Vagina (tissue), 2 donors: ENCODE data around the gene CWF19L2. TPM values are rescaled to one million over a fixed set of nuclear protein-coding genes. Genes with fewer than 3 reads are reported as not detected.
"Not testable (repeated sequence)": the region's sequence is repeated elsewhere in the genome, so short reads cannot be mapped to it uniquely, and the experiment has no call there.

ENCODE experiments used
- DNase-seq, 2 donors: peaks; one replicate each; pipeline ENCODE4 v3.0.0-alpha.2; 2017; ENCODE audit errors: extremely low spot score in 2 of 2
- H3K27ac ChIP-seq: fragments of 200-600 bp; sonication (generic); one replicate; pipeline ENCODE4 v1.5.1; 2019
- H3K27me3 ChIP-seq: fragments of 200-600 bp; sonication (generic); one replicate; pipeline ENCODE4 v1.5.1; 2019
- H3K36me3 ChIP-seq, 2 donors: fragments of 200-600 bp; sonication (generic); one replicate each; pipeline ENCODE4 v1.5.1; 2017 to 2019
- H3K4me1 ChIP-seq: fragments of 200-600 bp; sonication (generic); one replicate; pipeline ENCODE4 v1.5.1; 2019
- H3K4me3 ChIP-seq, 2 donors: fragments of 200-600 bp; sonication (generic); 1 replicate in 1 of 2; 2 replicates in 1 of 2; pipeline ENCODE4 v1.5.1; 2016 to 2019
- H3K9me3 ChIP-seq: fragments of 200-600 bp; sonication (generic); one replicate; pipeline ENCODE4 v1.5.1; 2019
- POLR2A ChIP-seq, 2 donors: fragments of 450-650 bp; IDR thresholded peaks; one replicate each; pipeline ENCODE4 v1.6.1; 2017; ENCODE audit warnings: antibody characterized with exemption in 2 of 2, mild to moderate bottlenecking in 2 of 2, moderate library complexity in 2 of 2
- POLR2AphosphoS5 ChIP-seq, 2 donors: sonication (generic); formaldehyde crosslinking; IDR thresholded peaks; one replicate each; pipeline ENCODE4 v1.9.0; 2017; ENCODE audit warnings: antibody characterized with exemption in 2 of 2, mild to moderate bottlenecking in 2 of 2, low read depth in 1 of 2; ENCODE audit not compliant: insufficient read depth in 1 of 2
- intact Hi-C: fragments of 100-400 bp; cut with DNase I; formaldehyde crosslinking; loops from one replicate; pipeline ENCODE4 v1.15.1; 2023
- total RNA-seq: library from RNA; depleted of rRNA; stranded (reverse); fragments of >200 nt; gene quantifications from one replicate; pipeline ENCODE4 v1.2.3, GENCODE V29; 2016
- TF ChIP-seq, protein P1 (sequence below), 3 experiments: fragments of 450-650 bp in 2 of 3; fragments of 200-600 bp in 1 of 3; sonication (generic) in 1 of 3; IDR thresholded peaks; one replicate each; pipeline ENCODE4 v1.5.1; 2017 to 2019; ENCODE audit warnings: antibody characterized with exemption in 3 of 3, mild to moderate bottlenecking in 2 of 3, moderate library complexity in 2 of 3

Gene CWF19L2
- total RNA-seq, 1 donor from 2014 or later = 14.5 TPM

DNA sequence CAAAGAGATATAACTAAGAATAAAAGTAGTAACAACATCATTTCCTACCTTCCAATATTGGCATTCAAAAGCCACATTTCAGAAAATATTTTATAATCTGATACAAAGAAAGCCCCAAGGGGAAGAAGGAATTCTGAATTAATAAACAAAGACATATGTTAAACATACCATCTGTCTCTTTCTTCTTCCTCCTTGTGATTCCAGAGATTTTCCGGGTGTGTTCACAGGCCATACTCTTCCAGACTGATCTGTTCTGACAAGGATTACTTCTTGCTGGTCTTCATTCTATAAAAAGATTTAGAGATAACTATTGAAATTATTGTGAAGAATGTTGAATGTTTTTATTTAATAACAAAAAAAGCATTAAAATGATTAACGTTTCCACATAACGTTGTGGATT, 65.0 kb downstream of the CWF19L2 start:
- no peak overlapping the region for H3K4me3 ChIP-seq
- intact Hi-C loops = no loop called here
- H3K36me3 ChIP-seq = peaks cover 0 to 29% of the 10 kb centered on the region in 2 donors
- no peak overlapping the region for H3K27ac ChIP-seq
- no peaks in the 10 kb centered on the region for H3K9me3 ChIP-seq
- no peaks in the 10 kb centered on the region for H3K4me1 ChIP-seq
- DNase-seq = no peak
- TF ChIP-seq, protein P1, sequence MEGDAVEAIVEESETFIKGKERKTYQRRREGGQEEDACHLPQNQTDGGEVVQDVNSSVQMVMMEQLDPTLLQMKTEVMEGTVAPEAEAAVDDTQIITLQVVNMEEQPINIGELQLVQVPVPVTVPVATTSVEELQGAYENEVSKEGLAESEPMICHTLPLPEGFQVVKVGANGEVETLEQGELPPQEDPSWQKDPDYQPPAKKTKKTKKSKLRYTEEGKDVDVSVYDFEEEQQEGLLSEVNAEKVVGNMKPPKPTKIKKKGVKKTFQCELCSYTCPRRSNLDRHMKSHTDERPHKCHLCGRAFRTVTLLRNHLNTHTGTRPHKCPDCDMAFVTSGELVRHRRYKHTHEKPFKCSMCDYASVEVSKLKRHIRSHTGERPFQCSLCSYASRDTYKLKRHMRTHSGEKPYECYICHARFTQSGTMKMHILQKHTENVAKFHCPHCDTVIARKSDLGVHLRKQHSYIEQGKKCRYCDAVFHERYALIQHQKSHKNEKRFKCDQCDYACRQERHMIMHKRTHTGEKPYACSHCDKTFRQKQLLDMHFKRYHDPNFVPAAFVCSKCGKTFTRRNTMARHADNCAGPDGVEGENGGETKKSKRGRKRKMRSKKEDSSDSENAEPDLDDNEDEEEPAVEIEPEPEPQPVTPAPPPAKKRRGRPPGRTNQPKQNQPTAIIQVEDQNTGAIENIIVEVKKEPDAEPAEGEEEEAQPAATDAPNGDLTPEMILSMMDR (IDR thresholded peaks at IDR 0.05) = no peak
- TF ChIP-seq POLR2A (IDR thresholded peaks at IDR 0.05) (no peak), POLR2AphosphoS5 (IDR thresholded peaks at IDR 0.05; ENCODE audit: insufficient read depth in 1 of 2, low read depth in 1 of 2) (no peak)
- H3K27me3 ChIP-seq = no peaks in the 10 kb centered on the region

DNA sequence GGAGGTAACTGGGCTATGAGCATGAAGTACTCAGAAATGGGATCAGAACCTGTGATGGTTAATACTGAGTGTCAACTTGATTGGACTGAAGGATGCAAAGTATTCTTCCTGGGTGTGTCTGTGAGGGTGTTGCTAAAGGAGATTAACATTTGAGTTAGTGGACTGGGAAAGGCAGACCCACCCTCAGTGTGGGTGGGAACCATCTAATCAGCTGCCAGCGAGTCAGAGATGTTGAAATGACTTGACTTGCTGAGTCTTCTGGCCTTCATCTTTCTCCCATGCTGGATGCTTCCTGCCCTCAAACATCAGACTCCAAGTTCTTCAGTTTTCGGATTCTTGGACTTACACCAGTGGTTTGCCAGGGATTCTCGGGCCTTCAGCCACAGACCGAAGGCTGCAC, 66.9 kb downstream of the CWF19L2 start:
- H3K27ac ChIP-seq, intact Hi-C loops, H3K27me3 ChIP-seq, H3K4me3 ChIP-seq, DNase-seq, H3K9me3 ChIP-seq, H3K4me1 ChIP-seq: not testable (repeated sequence)
- peaks cover 0 to 29% of the 10 kb centered on the region in 2 donors for H3K36me3 ChIP-seq

DNA sequence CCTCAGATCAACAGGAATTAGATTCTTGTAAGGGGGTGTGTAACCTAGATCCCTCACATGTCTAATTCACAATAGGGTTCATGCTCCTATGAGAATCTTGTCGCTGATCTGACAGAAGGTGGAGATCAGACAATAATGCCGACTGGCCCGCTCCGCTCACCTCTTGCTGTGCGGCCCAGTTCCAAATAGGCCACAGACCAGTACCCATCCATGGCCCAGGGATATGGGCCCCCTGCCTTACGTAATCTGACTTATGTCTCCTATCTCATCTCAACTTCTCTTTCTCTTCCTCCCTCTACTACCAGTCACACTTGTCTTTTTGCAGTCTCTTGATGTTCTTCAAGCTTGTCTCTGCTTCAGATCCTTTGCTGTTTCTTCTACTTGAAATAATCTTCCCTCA, 70.0 kb downstream of the CWF19L2 start:
- H3K4me3 ChIP-seq = no peak overlapping the region
- H3K9me3 ChIP-seq = no peaks in the 10 kb centered on the region
- H3K4me1 ChIP-seq = no peaks in the 10 kb centered on the region
- intact Hi-C loops = no loop called here
- H3K27me3 ChIP-seq = no peaks in the 10 kb centered on the region
- no peak overlapping the region for H3K27ac ChIP-seq
- H3K36me3 ChIP-seq = peaks cover 0 to 28% of the 10 kb centered on the region in 2 donors
- no peak for DNase-seq
- no peak for TF ChIP-seq POLR2AphosphoS5 (IDR thresholded peaks at IDR 0.05; ENCODE audit: insufficient read depth in 1 of 2, low read depth in 1 of 2)
- no peak for TF ChIP-seq POLR2A (IDR thresholded peaks at IDR 0.05)

DNA sequence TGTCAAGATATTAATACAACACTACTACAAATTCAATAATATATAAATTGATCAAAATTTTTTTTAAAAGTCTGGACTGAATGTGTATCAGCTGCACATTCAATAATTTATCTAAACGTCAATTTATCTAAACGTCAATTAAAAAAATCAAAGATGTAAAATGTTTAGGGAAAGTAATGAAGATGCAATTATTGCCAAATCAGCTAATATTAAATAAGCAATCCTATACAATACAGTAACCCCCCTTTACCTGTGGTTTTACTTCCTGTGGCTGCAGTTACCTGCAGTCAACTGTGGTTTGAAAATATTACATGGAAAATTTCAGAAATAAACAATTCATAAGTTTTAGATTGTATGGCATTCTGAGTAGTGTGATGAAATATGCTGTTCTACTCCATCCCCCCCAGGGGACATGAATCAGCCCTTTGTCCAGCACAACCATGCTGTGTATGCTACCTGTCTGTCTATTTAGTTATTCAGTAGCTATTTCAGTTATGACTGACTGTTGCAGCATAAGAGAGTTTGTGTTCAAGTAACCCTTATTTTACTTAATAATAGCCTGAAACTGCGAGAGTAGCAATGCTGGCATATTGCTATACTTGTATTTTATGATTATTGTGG, 72.2 kb downstream of the CWF19L2 start:
- no peak for DNase-seq
- Histone ChIP-seq H3K36me3 (peaks cover 0 to 6% of the 10 kb centered on the region in 2 donors), H3K9me3 (no peaks in the 10 kb centered on the region), H3K4me1 (no peaks in the 10 kb centered on the region), H3K27me3 (no peaks in the 10 kb centered on the region), H3K4me3 (no peak overlapping the region), H3K27ac (no peak overlapping the region)
- no peak for TF ChIP-seq POLR2AphosphoS5 (IDR thresholded peaks at IDR 0.05; ENCODE audit: insufficient read depth in 1 of 2, low read depth in 1 of 2)
- intact Hi-C loops = no loop called here

DNA sequence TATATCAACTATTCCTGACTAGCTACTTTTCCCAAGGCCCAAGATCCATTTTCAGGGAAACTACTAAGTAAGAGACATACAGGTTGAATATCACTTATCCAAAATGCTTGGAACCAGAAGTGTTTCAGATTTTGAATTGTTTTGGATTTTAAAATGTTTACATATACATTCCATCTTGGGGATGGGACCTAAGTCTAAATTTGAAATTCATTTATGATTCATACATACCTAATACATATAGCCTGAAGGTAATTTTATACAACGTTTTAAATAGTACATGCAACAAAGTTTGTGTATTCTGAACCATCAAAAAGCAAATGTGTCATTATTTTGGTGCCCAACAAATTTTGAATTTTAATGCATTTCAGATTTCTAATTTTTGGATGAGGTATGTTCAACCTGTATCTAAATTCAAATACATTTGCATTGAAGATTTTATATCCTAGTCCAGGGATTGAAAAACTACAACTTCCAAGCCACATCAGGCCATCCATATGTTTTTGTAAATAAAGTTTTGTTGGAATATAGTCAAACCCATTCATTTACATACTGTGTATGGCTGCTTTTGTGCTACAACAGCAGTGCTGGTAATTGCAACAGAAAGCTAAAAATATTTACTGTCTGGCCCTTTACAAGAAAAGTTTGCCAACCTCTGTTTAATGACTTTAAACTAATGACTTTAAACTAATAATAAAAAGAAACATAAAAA, 73.3 kb downstream of the CWF19L2 start:
- Histone ChIP-seq H3K9me3 (no peaks in the 10 kb centered on the region), H3K36me3 (peaks cover 0 to 3% of the 10 kb centered on the region in 2 donors)

DNA sequence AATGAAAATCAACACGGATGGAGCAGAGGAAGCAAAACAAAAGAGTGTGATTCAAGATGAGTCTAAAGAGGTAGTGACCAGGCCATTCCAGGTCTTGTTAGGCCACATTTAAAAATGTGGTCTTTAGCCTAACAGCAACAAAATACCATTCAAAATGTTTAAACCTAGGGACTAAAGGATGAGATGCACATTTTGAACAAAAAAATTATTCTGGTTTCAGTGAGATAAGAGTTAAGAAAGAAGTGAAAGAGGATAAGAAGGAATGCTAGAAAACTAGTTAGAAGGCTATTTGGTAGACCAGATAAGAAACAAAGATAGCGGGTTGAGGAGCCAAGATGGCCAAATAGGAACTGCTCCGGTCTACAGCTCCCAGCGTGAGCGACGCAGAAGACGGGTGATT, 85.2 kb downstream of the CWF19L2 start:
- TF ChIP-seq POLR2AphosphoS5 (IDR thresholded peaks at IDR 0.05; ENCODE audit: insufficient read depth in 1 of 2, low read depth in 1 of 2) = no peak
- TF ChIP-seq, protein P1 (IDR thresholded peaks at IDR 0.05) = no peak
- TF ChIP-seq POLR2A (IDR thresholded peaks at IDR 0.05) = no peak
- no peak overlapping the region for H3K4me3 ChIP-seq
- intact Hi-C loops = no loop called here
- no peak overlapping the region for H3K27ac ChIP-seq
- H3K36me3 ChIP-seq = no peaks in the 10 kb centered on the region
- H3K9me3 ChIP-seq = no peaks in the 10 kb centered on the region
- DNase-seq = no peak
- no peaks in the 10 kb centered on the region for H3K27me3 ChIP-seq
- H3K4me1 ChIP-seq = peaks cover 11% of the 10 kb centered on the region

More for the DNA sequence above, 73.3 kb downstream of the CWF19L2 start:
- DNase-seq = no peak
- intact Hi-C loops = no loop called here
- no peak overlapping the region for H3K27ac ChIP-seq
- no peak for TF ChIP-seq POLR2A (IDR thresholded peaks at IDR 0.05)
- TF ChIP-seq POLR2AphosphoS5 (IDR thresholded peaks at IDR 0.05; ENCODE audit: insufficient read depth in 1 of 2, low read depth in 1 of 2) = no peak
- TF ChIP-seq, protein P1 (IDR thresholded peaks at IDR 0.05) = no peak
- H3K4me1 ChIP-seq = no peaks in the 10 kb centered on the region
- no peak overlapping the region for H3K4me3 ChIP-seq
- H3K27me3 ChIP-seq = no peaks in the 10 kb centered on the region
